ENCODE measurements around the gene SEPHS2. TPM values are rescaled to one million over a fixed set of nuclear protein-coding genes. Genes with fewer than 3 reads are reported as not detected.

SEPHS2 gene
- total RNA-seq, 1 experiment from 2014 or later = 52.6 TPM

DNA sequence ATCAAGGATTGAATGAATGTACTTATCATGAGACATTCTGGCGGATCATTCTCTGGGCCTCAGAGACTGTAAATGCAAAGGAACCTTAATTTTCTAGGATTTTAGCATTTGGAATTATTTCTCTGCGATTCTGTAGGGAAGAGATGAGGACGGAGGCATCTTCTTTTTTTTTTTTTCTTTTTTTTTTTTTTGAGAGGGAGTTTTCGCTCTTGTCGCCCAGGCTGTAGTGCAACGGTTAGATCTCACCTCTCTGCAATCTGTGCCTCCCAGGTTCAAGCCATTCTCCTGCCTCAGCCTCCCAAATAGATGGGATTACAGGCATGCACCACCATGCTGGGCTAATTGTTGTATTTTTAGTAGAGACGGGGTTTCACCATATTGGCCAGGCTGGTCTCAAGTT lies 29.0 kb upstream of the SEPHS2 start:
- Mint-ChIP-seq H3K4me3 (no peak overlapping the region), H3K9me3 (no peaks in the 10 kb centered on the region), H3K4me1 (no peaks in the 10 kb centered on the region), H3K27me3 (ENCODE audit: low read depth) (peaks cover 17% of the 10 kb centered on the region), H3K27ac (no peak overlapping the region), H3K36me3 (ENCODE audit: insufficient read depth in 1 of 3, low read depth in 3 of 3) (no peaks in the 10 kb centered on the region)
- H3K4me2 ChIP-seq (ENCODE audit: insufficient read depth, insufficient read length, low read length) = no peak overlapping the region
- no peaks in the 10 kb centered on the region for H4K20me1 ChIP-seq (ENCODE audit: control insufficient read depth, insufficient read depth, insufficient read length)
- H3K79me2 ChIP-seq (ENCODE audit: insufficient read depth, low read length) = no peaks in the 10 kb centered on the region
- no peak overlapping the region for H4K8ac ChIP-seq (replicated peaks; ENCODE audit: insufficient read length, low read depth, low read length)
- no peak overlapping the region for H3K4ac ChIP-seq (ENCODE audit: low read depth, low read length)
- no peak overlapping the region for H2BK15ac ChIP-seq (ENCODE audit: low read depth, low read length)
- no peak overlapping the region for H3K23ac ChIP-seq (ENCODE audit: insufficient read length, low read depth, low read length)
- no peaks in the 10 kb centered on the region for H3K27me3 ChIP-seq (ENCODE audit: insufficient read depth, low read length)
- no peaks in the 10 kb centered on the region for H3K79me1 ChIP-seq (ENCODE audit: insufficient read depth, low read depth, low read length, poor library complexity, severe bottlenecking)
- H2BK120ac ChIP-seq (ENCODE audit: low read depth, low read length, poor library complexity, severe bottlenecking) = no peak overlapping the region
- no peak overlapping the region for H2BK5ac ChIP-seq (ENCODE audit: insufficient read length, low read length)
- no peaks in the 10 kb centered on the region for H3K4me1 ChIP-seq (ENCODE audit: insufficient read depth, low read length)
- H3K23me2 ChIP-seq (ENCODE audit: insufficient read length, low read depth, low read length, poor library complexity, severe bottlenecking) = no peaks in the 10 kb centered on the region
- no peaks in the 10 kb centered on the region for H3K9me3 ChIP-seq (ENCODE audit: control insufficient read depth, low read depth, low read length)
- no peak overlapping the region for H4K91ac ChIP-seq (ENCODE audit: insufficient read length, low read depth, low read length)
- no peak overlapping the region for H3K27ac ChIP-seq (ENCODE audit: insufficient read length, low read depth, low read length)
- no peak overlapping the region for H3K18ac ChIP-seq (ENCODE audit: insufficient read length, low read depth, low read length)
- TF ChIP-seq, protein P1, sequence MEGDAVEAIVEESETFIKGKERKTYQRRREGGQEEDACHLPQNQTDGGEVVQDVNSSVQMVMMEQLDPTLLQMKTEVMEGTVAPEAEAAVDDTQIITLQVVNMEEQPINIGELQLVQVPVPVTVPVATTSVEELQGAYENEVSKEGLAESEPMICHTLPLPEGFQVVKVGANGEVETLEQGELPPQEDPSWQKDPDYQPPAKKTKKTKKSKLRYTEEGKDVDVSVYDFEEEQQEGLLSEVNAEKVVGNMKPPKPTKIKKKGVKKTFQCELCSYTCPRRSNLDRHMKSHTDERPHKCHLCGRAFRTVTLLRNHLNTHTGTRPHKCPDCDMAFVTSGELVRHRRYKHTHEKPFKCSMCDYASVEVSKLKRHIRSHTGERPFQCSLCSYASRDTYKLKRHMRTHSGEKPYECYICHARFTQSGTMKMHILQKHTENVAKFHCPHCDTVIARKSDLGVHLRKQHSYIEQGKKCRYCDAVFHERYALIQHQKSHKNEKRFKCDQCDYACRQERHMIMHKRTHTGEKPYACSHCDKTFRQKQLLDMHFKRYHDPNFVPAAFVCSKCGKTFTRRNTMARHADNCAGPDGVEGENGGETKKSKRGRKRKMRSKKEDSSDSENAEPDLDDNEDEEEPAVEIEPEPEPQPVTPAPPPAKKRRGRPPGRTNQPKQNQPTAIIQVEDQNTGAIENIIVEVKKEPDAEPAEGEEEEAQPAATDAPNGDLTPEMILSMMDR (conservative IDR thresholded peaks at IDR 0.05) = no peak
- H3K9ac ChIP-seq (ENCODE audit: extremely low read depth, insufficient read length, low read length) = no peak overlapping the region
- no peak for DNase-seq
- H2BK20ac ChIP-seq (ENCODE audit: low read depth, low read length, poor library complexity, severe bottlenecking) = no peak overlapping the region
- H3K14ac ChIP-seq (ENCODE audit: insufficient read depth, low read length) = no peak overlapping the region
- H2AFZ ChIP-seq (ENCODE audit: low read length) = no peak overlapping the region
- H3T11ph ChIP-seq (ENCODE audit: low read length) = no peak overlapping the region
- H2BK12ac ChIP-seq (ENCODE audit: insufficient read length, low read depth, low read length) = no peak overlapping the region
- no CpG with 5 or more reads among the region's 7 CpGs for whole genome bisulfite sequencing (ENCODE audit: extremely low coverage, insufficient read length, low lambda C conversion rate)
- no peak overlapping the region for H2AK5ac ChIP-seq (ENCODE audit: insufficient read length, low read length)
- no peak overlapping the region for H4K5ac ChIP-seq (ENCODE audit: insufficient read length, low read depth, low read length)
- no peak overlapping the region for H3K56ac ChIP-seq (ENCODE audit: insufficient read length, low read depth, low read length)
